GM12865 (cell line): Measurements from ENCODE around the gene RPS6KA2.

Source experiments
- DNase-seq: peaks from one replicate; pipeline ENCODE4 v3.0.0; 2010; ENCODE audit warnings: low read depth
- H3K4me3 ChIP-seq: 2 replicates; pipeline ENCODE4 v1.5.1; 2011; ENCODE audit warnings: mild to moderate bottlenecking, low read depth, low read length, control low read depth
- CTCF ChIP-seq: IDR thresholded peaks from 2 replicates; pipeline ENCODE4 v1.5.1; 2011; ENCODE audit warnings: low read length, control low read depth, low read depth, inconsistent platforms; ENCODE audit not compliant: insufficient read depth; ENCODE audit errors: missing control alignments

RPS6KA2 gene

GRCh38 chr6:166569206-166569605, 57.8 kb downstream of the RPS6KA2 start:
- H3K4me3 ChIP-seq = no peak overlapping the region
- no peak for TF ChIP-seq CTCF
- no peak for DNase-seq

GRCh38 chr6:166567813-166568212, 59.2 kb downstream of the RPS6KA2 start:
- H3K4me3 ChIP-seq = no peak overlapping the region
- TF ChIP-seq CTCF = no peak
- no peak for DNase-seq

- no peak overlapping the region for H3K4me3 ChIP-seq
- no peak for TF ChIP-seq CTCF
- no peak for DNase-seq
Measured at GRCh38 chr6:166567107-166567506, 59.9 kb downstream of the RPS6KA2 start.

GRCh38 chr6:166566026-166567011, 60.7 kb downstream of the RPS6KA2 start:
- TF ChIP-seq CTCF = no peak
- H3K4me3 ChIP-seq = no peak overlapping the region
- DNase-seq = no peak

GRCh38 chr6:166565084-166565967, 61.7 kb downstream of the RPS6KA2 start:
- DNase-seq = no peak
- no peak for TF ChIP-seq CTCF
- H3K4me3 ChIP-seq = no peak overlapping the region

GRCh38 chr6:166563805-166564204, 63.2 kb downstream of the RPS6KA2 start:
- no peak for TF ChIP-seq CTCF
- DNase-seq = no peak
- H3K4me3 ChIP-seq = no peak overlapping the region
